Retinal pigment epithelial cell (primary cell): ENCODE results near the gene TMEM123.
"Not testable (repeated sequence)": the region's sequence is repeated elsewhere in the genome, so short reads cannot be mapped to it uniquely, and the experiment has no call there.

Experiments
- DNase-seq: peaks from one replicate; pipeline ENCODE4 v3.0.0-alpha.2; 2010; ENCODE audit warnings: low read depth
- H3K4me3 ChIP-seq: 2 replicates; pipeline ENCODE4 v1.5.1; 2011; ENCODE audit warnings: mild to moderate bottlenecking, low read length, control low read depth, moderate library complexity
- CTCF ChIP-seq: conservative IDR thresholded peaks from 2 replicates; pipeline ENCODE4 v1.5.1; 2011; ENCODE audit warnings: low read depth, low read length, control low read depth, inconsistent platforms

TMEM123 gene

DNA sequence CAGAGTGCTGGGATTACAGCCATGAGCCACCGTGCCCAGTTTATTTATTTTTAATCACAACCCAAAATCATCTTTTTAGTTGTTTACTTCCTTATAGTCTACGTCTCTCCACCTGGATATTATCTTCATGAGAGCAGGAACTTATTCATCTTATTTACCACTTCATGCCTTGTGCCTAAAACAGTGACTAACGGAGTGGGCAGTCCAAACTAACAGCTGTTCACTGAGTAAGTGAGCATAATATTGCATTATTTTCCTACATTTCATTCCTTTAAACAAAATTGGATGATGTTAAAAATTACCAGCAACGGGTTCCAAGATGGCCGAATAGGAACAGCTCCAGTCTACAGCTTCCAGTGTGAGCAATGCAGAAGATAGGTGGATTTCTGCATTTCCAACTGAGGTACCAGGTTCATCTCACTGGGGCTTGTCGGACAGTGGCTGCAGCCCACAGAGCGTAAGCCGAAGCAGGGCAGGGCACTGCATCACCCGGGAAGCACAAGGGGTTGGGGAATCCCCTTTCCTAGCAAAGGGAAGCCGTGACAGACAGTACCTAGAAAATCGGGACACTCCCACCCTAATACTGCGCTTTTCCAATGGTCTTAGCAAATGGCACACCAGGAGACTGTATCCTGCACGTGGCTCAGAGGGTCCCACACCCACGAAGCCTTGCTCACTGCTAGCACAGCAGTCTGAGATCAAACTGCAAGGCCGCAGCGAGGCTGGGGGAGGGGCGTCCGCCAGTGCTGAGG, 14.1 kb downstream of the TMEM123 start:
- no peak for TF ChIP-seq CTCF
- no peak overlapping the region for H3K4me3 ChIP-seq
- DNase-seq: no peak

DNA sequence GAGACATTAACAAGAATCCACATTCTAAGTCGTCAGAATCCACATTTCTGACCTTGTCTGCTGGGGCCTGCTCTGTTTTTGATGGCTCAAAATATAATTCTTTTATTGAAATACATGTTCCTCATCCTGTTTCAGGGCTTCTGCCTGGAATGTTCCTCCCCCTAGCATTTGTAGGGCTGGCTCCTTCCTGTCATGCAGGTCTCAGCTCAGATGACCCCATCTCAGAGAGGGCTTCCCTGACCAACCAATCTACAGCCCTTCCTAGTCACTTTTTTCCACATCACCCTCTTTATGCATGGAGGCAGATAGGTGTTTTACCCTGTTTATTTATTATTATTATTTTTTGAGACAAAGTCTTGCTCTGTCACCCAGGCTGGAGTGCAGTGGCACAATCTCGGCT, 14.8 kb downstream of the TMEM123 start:
- DNase-seq: no peak
- no peak overlapping the region for H3K4me3 ChIP-seq
- no peak for TF ChIP-seq CTCF

DNA sequence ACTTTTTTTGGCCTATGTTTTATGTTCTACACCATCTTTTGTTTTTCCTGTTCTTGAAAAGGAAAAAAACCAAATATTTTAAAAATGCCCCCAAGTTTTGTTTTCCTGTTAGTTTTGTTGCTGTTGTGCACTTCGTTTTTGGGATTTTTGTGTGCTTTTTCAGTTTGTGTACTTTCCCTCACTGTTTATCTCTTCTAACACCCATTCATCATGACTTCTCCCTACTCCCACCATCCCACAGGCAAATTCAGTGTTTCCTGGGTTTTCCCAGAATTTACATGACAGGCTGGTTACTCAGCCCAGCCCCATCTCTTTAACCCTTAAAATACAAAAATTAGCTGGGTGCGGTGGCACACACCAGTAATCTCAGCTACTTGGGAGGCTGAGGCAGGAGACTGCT, 15.6 kb downstream of the TMEM123 start:
- TF ChIP-seq CTCF: no peak
- no peak overlapping the region for H3K4me3 ChIP-seq
- no peak for DNase-seq

DNA sequence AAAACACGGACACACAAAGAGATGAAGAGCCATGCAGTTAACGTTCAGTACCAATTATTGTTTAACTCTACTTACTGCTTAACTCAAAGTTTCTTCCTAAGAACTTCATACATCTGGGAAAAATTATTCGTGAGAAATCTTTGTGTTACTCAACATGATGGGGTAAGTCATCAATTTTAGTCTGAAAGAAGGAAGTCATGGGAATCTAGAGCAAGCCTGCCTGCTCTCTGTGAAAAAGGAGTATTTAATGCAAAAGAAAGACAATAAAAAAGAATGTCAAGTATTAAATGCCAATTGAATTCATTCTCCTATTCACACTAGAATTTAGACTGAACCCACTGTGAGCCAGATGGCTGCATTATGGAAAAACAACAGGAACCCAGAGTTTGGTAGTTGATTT, 16.0 kb downstream of the TMEM123 start:
- DNase-seq: no peak
- TF ChIP-seq CTCF: no peak
- H3K4me3 ChIP-seq: no peak overlapping the region

DNA sequence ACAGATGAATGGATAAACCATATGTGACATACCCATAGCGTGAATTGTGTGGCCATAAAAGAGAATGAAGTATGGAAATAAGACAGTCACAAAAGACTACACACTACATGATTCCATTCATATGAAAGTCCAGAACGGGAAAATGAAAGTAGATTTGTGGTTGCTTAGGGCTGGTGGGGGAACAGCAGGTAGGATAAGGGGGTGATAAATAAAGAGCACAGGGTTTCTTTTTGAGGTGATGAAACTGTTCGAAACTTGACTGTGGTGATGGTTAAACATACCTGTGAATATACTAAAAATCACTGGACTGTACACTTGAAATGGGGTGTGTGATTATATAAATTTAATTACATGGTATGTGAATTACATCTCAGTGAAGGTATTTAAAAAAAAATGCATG, 16.9 kb downstream of the TMEM123 start:
- DNase-seq: no peak
- no peak overlapping the region for H3K4me3 ChIP-seq
- no peak for TF ChIP-seq CTCF

GRCh38 chr11:102433571-102433970, 19.0 kb downstream of the TMEM123 start:
- DNase-seq, H3K4me3 ChIP-seq: not testable (repeated sequence)

GRCh38 chr11:102432560-102432959, 20.0 kb downstream of the TMEM123 start:
- not testable (repeated sequence) for H3K4me3 ChIP-seq, DNase-seq

DNA sequence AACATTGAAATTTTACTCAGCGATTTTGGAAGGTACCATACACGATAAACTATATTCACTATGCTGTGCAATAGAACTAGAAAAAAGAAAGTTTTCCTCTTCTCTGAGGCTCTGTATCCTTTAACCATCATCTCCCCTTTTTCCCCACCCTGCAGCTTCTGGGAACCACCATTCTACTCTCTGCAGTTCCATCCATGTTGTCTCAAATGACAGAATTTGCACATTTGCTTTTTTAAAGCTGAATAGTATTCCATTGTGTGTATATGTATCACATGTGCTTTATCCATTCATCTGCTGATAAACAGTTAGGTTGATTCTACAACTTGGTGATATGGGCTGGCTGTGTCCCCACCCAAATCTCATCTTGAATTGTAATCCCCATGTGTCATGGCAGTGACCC, 21.2 kb downstream of the TMEM123 start:
- no peak for DNase-seq
- no peak for TF ChIP-seq CTCF
- no peak overlapping the region for H3K4me3 ChIP-seq
